Sigmoid colon (tissue), 4 donors: ENCODE measurements around the gene M6PR.

ENCODE experiments used
- EP300 ChIP-seq, 4 donors: sonication (generic); formaldehyde crosslinking; IDR thresholded peaks; one replicate each; pipeline ENCODE4 v1.6.1; 2017; ENCODE audit warnings: antibody characterized with exemption in 4 of 4
- POLR2A ChIP-seq, 2 donors: fragments of 450-650 bp; IDR thresholded peaks; one replicate each; pipeline ENCODE4 v1.6.1; 2016; ENCODE audit warnings: antibody characterized with exemption in 2 of 2, mild to moderate bottlenecking in 2 of 2, moderate library complexity in 2 of 2
- POLR2AphosphoS5 ChIP-seq, 4 donors: sonication (generic); formaldehyde crosslinking; IDR thresholded peaks; one replicate each; pipeline ENCODE4 v1.6.1; 2017; ENCODE audit warnings: antibody characterized with exemption in 4 of 4
- TF ChIP-seq, protein P1 (sequence below), 4 experiments: fragments of 450-650 bp in 3 of 4; fragments of 200-600 bp in 1 of 4; IDR thresholded peaks; one replicate each; pipeline ENCODE4 v1.5.1; 2016 to 2019; ENCODE audit warnings: antibody characterized with exemption in 4 of 4, mild to moderate bottlenecking in 3 of 4, moderate library complexity in 2 of 4

- TF ChIP-seq, protein P1, sequence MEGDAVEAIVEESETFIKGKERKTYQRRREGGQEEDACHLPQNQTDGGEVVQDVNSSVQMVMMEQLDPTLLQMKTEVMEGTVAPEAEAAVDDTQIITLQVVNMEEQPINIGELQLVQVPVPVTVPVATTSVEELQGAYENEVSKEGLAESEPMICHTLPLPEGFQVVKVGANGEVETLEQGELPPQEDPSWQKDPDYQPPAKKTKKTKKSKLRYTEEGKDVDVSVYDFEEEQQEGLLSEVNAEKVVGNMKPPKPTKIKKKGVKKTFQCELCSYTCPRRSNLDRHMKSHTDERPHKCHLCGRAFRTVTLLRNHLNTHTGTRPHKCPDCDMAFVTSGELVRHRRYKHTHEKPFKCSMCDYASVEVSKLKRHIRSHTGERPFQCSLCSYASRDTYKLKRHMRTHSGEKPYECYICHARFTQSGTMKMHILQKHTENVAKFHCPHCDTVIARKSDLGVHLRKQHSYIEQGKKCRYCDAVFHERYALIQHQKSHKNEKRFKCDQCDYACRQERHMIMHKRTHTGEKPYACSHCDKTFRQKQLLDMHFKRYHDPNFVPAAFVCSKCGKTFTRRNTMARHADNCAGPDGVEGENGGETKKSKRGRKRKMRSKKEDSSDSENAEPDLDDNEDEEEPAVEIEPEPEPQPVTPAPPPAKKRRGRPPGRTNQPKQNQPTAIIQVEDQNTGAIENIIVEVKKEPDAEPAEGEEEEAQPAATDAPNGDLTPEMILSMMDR (IDR thresholded peaks at IDR 0.05) = no peak
- TF ChIP-seq POLR2A (IDR thresholded peaks at IDR 0.05) = no peak
- no peak for TF ChIP-seq POLR2AphosphoS5 (IDR thresholded peaks at IDR 0.05)
- TF ChIP-seq EP300 (IDR thresholded peaks at IDR 0.05) = no peak
Measured at GRCh38 chr12:8943565-8944186, 5.8 kb downstream of the M6PR start.
